ENCODE data around the gene ACADL. TPM values are rescaled to one million over a fixed set of nuclear protein-coding genes. Genes with fewer than 3 reads are reported as not detected.

ACADL gene
- total RNA-seq, 4 donors from 2014 or later: 0.58 to 5.9 (median 2.5) TPM

GRCh38 chr2:210167227-210167626, 58.0 kb downstream of the ACADL start:
- WGBS, 2 donors (ENCODE audit: low coverage in 1 of 2): 4 to 9% methylated on average over 1 of the region's 1 CpG
- TF ChIP-seq EP300 (IDR thresholded peaks at IDR 0.05) (no peak), CTCF (IDR thresholded peaks at IDR 0.05) (no peak), POLR2A (IDR thresholded peaks at IDR 0.05) (no peak), POLR2AphosphoS5 (IDR thresholded peaks at IDR 0.05) (no peak)
- H3K4me1 ChIP-seq: peaks cover 8 to 58% (median 12%) of the 10 kb centered on the region in 3 donors
- peak overlapping the region; percentile 67 to 100 (median 93) for H3K27ac ChIP-seq
- ATAC-seq: no peak
- H3K36me3 ChIP-seq: no peaks in the 10 kb centered on the region
- H3K4me3 ChIP-seq: no peak overlapping the region
- H3K9me3 ChIP-seq: no peaks in the 10 kb centered on the region
- no peaks in the 10 kb centered on the region for H3K27me3 ChIP-seq

- Histone ChIP-seq H3K4me1 (peaks cover 3 to 40% (median 12%) of the 10 kb centered on the region in 3 donors), H3K36me3 (no peaks in the 10 kb centered on the region), H3K27ac (peak overlapping the region in 1 of 4 donors; percentile 25), H3K27me3 (no peaks in the 10 kb centered on the region), H3K4me3 (no peak overlapping the region), H3K9me3 (no peaks in the 10 kb centered on the region)
- no peak for ATAC-seq
- TF ChIP-seq POLR2A (IDR thresholded peaks at IDR 0.05) (no peak), POLR2AphosphoS5 (IDR thresholded peaks at IDR 0.05) (no peak), EP300 (IDR thresholded peaks at IDR 0.05) (no peak), CTCF (IDR thresholded peaks at IDR 0.05) (no peak)
- WGBS, 2 donors (ENCODE audit: low coverage in 1 of 2): 49 to 51% methylated on average over 5 to 6 of the region's 6 CpGs
Measured at GRCh38 chr2:210162466-210163124, 62.7 kb downstream of the ACADL start.

- 90 to 94% methylated on average over 3 of the region's 3 CpGs for WGBS, 2 donors (ENCODE audit: low coverage in 1 of 2)
- no peak for ATAC-seq
- H3K36me3 ChIP-seq: peaks cover 0 to 15% of the 10 kb centered on the region in 2 donors
- H3K27ac ChIP-seq: no peak overlapping the region
- no peak overlapping the region for H3K4me3 ChIP-seq
- H3K4me1 ChIP-seq: peaks cover 0 to 17% (median 0%) of the 10 kb centered on the region in 3 donors
- no peak for TF ChIP-seq EP300 (IDR thresholded peaks at IDR 0.05)
- no peak for TF ChIP-seq CTCF (IDR thresholded peaks at IDR 0.05)
- no peaks in the 10 kb centered on the region for H3K9me3 ChIP-seq
- H3K27me3 ChIP-seq: no peaks in the 10 kb centered on the region
Measured at GRCh38 chr2:210159059-210159458, 66.2 kb downstream of the ACADL start.

- no peak for TF ChIP-seq POLR2A (IDR thresholded peaks at IDR 0.05)
- no peak for TF ChIP-seq POLR2AphosphoS5 (IDR thresholded peaks at IDR 0.05)
- no peak for TF ChIP-seq EP300 (IDR thresholded peaks at IDR 0.05)
- H3K27ac ChIP-seq: no peak overlapping the region
- H3K9me3 ChIP-seq: no peaks in the 10 kb centered on the region
- ATAC-seq: no peak
- 85 to 88% methylated on average over 2 of the region's 2 CpGs for WGBS, 2 donors (ENCODE audit: low coverage in 1 of 2)
- no peaks in the 10 kb centered on the region for H3K27me3 ChIP-seq
- H3K36me3 ChIP-seq: peaks cover 0 to 23% of the 10 kb centered on the region in 2 donors
- no peak overlapping the region for H3K4me3 ChIP-seq
- H3K4me1 ChIP-seq: peaks cover 0 to 16% (median 0%) of the 10 kb centered on the region in 3 donors
Measured at GRCh38 chr2:210158236-210158635, 67.0 kb downstream of the ACADL start.

- Histone ChIP-seq H3K27me3 (no peaks in the 10 kb centered on the region), H3K36me3 (peaks cover 0 to 30% of the 10 kb centered on the region in 2 donors), H3K9me3 (no peaks in the 10 kb centered on the region), H3K27ac (no peak overlapping the region), H3K4me1 (peaks cover 0 to 11% (median 0%) of the 10 kb centered on the region in 3 donors), H3K4me3 (no peak overlapping the region)
- ATAC-seq: no peak
- TF ChIP-seq EP300 (IDR thresholded peaks at IDR 0.05) (no peak), POLR2A (IDR thresholded peaks at IDR 0.05) (no peak), CTCF (IDR thresholded peaks at IDR 0.05) (no peak), POLR2AphosphoS5 (IDR thresholded peaks at IDR 0.05) (no peak)
- WGBS, 2 donors (ENCODE audit: low coverage in 1 of 2): 70% methylated on average over 1 of the region's 3 CpGs; no CpG with 5 or more reads in 1 of the 2 donors
Measured at GRCh38 chr2:210157526-210157925, 67.7 kb downstream of the ACADL start.

All from gastroesophageal sphincter (tissue), 4 donors.